Measurements from ENCODE around the gene MYOG. TPM values are rescaled to one million over a fixed set of nuclear protein-coding genes. Genes with fewer than 3 reads are reported as not detected.

The MYOG gene
- total and polyA plus RNA-seq, 8 donors: 0.13 TPM; not detected in 7

DNA sequence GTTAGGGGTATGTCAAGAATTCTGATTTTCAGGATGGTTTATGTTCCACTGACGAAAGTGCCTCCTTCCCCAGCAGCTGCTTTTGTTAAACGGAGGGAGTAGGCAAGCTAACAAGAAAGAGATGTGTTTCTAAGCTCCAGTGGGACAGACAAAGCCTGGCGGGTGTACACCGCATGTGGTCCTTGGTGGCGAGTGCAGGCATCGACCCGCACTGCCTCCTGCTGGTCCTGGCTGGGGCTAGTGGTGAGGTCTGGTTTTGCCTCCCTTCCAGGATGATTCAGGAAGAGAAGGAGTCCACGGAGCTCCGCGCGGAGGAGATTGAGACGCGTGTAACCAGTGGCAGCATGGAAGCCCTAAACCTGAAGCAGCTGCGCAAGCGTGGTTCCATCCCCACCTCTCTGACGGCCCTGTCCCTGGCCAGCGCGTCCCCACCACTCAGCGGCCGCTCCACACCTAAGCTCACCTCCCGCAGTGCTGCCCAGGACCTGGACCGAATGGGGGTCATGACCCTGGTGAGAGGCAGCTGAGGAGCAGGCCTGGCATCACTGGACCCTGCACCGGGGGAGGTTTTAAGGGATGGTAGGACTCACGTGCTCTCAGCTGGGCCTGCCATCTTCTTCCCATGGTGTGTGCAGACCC, 30.5 kb downstream of the MYOG start:
- no peak for ATAC-seq

DNA sequence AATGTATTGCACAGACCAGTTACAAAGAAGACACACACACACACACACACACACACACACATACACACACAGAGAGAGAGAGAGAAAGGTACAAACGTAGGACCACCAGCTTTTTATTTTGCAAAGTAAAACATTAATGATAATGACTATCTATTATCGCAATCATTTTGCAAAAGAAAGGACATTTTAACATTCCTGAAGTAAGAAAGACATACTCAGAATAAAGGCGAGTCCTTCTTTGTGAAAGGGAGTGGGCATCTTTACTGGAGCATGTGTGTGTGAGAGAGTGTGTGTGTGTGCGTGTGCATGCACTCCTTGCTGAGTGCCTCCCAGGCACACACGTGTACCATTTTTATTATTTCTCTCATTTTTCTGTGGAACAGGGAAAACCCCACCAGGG, 31.2 kb downstream of the MYOG start:
- no peak for ATAC-seq
- H3K4me1 ChIP-seq: peaks cover 0 to 29% of the 10 kb centered on the region in 2 donors
- intact Hi-C loops (cut with DNase I): no loop called here
- H3K36me3 ChIP-seq: no peaks in the 10 kb centered on the region
- no peak overlapping the region for H3K27ac ChIP-seq
- H3K4me3 ChIP-seq: no peak overlapping the region
- TF ChIP-seq, protein P1, sequence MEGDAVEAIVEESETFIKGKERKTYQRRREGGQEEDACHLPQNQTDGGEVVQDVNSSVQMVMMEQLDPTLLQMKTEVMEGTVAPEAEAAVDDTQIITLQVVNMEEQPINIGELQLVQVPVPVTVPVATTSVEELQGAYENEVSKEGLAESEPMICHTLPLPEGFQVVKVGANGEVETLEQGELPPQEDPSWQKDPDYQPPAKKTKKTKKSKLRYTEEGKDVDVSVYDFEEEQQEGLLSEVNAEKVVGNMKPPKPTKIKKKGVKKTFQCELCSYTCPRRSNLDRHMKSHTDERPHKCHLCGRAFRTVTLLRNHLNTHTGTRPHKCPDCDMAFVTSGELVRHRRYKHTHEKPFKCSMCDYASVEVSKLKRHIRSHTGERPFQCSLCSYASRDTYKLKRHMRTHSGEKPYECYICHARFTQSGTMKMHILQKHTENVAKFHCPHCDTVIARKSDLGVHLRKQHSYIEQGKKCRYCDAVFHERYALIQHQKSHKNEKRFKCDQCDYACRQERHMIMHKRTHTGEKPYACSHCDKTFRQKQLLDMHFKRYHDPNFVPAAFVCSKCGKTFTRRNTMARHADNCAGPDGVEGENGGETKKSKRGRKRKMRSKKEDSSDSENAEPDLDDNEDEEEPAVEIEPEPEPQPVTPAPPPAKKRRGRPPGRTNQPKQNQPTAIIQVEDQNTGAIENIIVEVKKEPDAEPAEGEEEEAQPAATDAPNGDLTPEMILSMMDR (IDR thresholded peaks at IDR 0.05): no peak
- H3K27me3 ChIP-seq: peaks cover 0 to 7% of the 10 kb centered on the region in 2 donors
- no peak for DNase-seq
- H3K9me3 ChIP-seq: no peaks in the 10 kb centered on the region

More for the DNA sequence above, 30.5 kb downstream of the MYOG start:
- no peak for DNase-seq
- Histone ChIP-seq H3K4me1 (peaks cover 0 to 36% of the 10 kb centered on the region in 2 donors), H3K4me3 (no peak overlapping the region), H3K27ac (no peak overlapping the region), H3K36me3 (no peaks in the 10 kb centered on the region), H3K9me3 (no peaks in the 10 kb centered on the region), H3K27me3 (peaks cover 0 to 7% of the 10 kb centered on the region in 2 donors)
- TF ChIP-seq, protein P1 (IDR thresholded peaks at IDR 0.05): no peak
- intact Hi-C loops (cut with DNase I): no loop called here

DNA sequence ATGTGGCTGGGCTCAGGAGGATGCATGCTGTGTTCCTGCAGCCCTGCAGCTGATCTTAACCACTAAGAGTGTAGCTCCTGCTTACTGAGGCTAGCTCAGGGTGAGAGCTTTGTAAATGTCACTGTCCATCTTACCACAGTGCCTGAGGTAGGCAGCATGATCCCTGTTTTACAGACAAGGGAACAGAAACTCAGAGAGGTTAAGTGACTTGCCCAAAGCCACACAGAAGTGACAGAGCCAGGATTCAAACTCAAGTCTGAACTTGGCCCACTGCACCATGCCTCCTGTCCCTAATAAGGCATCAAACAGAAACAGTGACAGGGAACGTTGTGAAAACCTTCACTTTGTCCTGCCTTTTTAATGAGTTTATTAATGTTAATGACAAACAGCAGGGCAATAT, 31.6 kb downstream of the MYOG start:
- Histone ChIP-seq H3K27me3 (peaks cover 0 to 8% of the 10 kb centered on the region in 2 donors), H3K9me3 (no peaks in the 10 kb centered on the region), H3K36me3 (no peaks in the 10 kb centered on the region), H3K4me3 (no peak overlapping the region), H3K27ac (no peak overlapping the region), H3K4me1 (peaks cover 0 to 25% of the 10 kb centered on the region in 2 donors)
- TF ChIP-seq, protein P1 (IDR thresholded peaks at IDR 0.05): no peak
- ATAC-seq (no peak), DNase-seq (no peak)
- intact Hi-C loops (cut with DNase I): no loop called here

DNA sequence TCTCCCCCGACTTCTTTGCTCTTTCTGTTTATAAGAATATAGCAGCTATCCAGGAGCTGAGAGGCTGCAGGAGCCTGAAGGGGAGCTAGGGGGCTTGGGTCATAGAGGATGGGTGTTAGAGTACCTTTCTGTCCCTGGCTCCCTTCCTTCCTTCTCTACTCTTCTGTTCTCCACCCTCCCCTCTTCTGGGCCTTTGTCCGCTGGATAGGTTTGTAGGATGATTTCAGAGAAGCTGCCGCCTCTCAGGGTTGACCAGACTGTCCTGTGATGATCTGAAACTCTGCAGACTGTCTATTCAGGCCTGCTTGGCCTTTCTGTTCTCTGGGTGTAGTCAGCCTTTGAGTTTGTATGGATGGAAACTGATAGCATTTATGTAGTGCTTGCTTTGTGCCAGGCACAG, 33.2 kb downstream of the MYOG start:
- intact Hi-C loops (cut with DNase I): no loop called here
- Histone ChIP-seq H3K27ac (no peak overlapping the region), H3K27me3 (peaks cover 0 to 19% of the 10 kb centered on the region in 2 donors), H3K4me1 (peaks cover 0 to 10% of the 10 kb centered on the region in 2 donors), H3K36me3 (no peaks in the 10 kb centered on the region), H3K9me3 (no peaks in the 10 kb centered on the region), H3K4me3 (no peak overlapping the region)
- TF ChIP-seq, protein P1 (IDR thresholded peaks at IDR 0.05): no peak
- ATAC-seq (no peak), DNase-seq (no peak)

DNA sequence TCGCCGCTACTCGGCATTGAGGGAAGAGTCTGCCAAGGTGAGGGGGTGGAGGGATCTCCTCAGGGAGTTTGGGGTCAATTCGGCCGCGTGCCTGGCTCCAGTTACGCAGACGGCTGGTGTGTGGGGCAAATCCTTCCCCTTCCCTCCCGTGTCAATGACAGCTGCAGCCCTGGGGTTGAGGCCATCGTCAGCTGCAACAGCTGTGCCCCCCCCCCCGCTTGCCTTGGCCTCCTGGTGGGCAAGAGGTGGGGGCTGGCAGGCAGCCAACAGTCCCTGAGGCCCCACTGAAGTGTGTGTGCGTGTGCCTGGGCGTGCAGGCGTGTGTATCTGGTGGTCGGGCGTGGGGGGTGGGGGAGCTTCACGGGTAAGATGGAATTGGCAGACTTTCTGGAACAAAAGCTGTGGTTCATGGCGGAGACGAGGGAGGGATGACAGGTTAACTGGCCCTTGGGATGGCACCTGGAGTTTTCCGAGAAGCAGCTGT, 33.9 kb downstream of the MYOG start:
- intact Hi-C loops (cut with DNase I): no loop called here
- ATAC-seq (no peak), DNase-seq (no peak)

More for the DNA sequence above, 33.9 kb downstream of the MYOG start:
- H3K27me3 ChIP-seq: peaks cover 0 to 19% of the 10 kb centered on the region in 2 donors
- H3K9me3 ChIP-seq: no peaks in the 10 kb centered on the region
- H3K4me3 ChIP-seq: no peak overlapping the region
- H3K36me3 ChIP-seq: no peaks in the 10 kb centered on the region
- H3K4me1 ChIP-seq: peaks cover 4 to 10% of the 10 kb centered on the region in 2 donors
- H3K27ac ChIP-seq: no peak overlapping the region
- TF ChIP-seq, protein P1 (IDR thresholded peaks at IDR 0.05): no peak

Measured in left lung (tissue), 10 donors.